ENCODE measurements around the gene IGFBP3. TPM values are rescaled to one million over a fixed set of nuclear protein-coding genes. Genes with fewer than 3 reads are reported as not detected.

Gene IGFBP3
- total RNA-seq, 2 donors from 2014 or later = 30.9 to 38.0 TPM

- intact Hi-C loops (cut with DNase I, micrococcal nuclease) = no loop called here
- DNase-seq = no peak
- ATAC-seq = no peak
Observed at GRCh38 chr7:45882465-45882810, 38.6 kb downstream of the IGFBP3 start.

GRCh38 chr7:45881759-45882464 is 39.2 kb downstream of the IGFBP3 start:
- intact Hi-C loops (cut with DNase I, micrococcal nuclease) = no loop called here
- no peak for DNase-seq
- no peak for ATAC-seq

GRCh38 chr7:45881280-45881758 is 39.8 kb downstream of the IGFBP3 start:
- intact Hi-C loops (cut with DNase I, micrococcal nuclease) = no loop called here
- no peak for DNase-seq
- ATAC-seq = no peak

- intact Hi-C loops (cut with DNase I, micrococcal nuclease) = no loop called here
Observed at GRCh38 chr7:45880433-45880860, 40.6 kb downstream of the IGFBP3 start.

GRCh38 chr7:45878457-45879144 is 42.5 kb downstream of the IGFBP3 start:
- intact Hi-C loops (cut with DNase I, micrococcal nuclease) = no loop called here
- ATAC-seq (no peak), DNase-seq (no peak)

More at GRCh38 chr7:45880433-45880860, 40.6 kb downstream of the IGFBP3 start:
- DNase-seq (no peak), ATAC-seq (no peak)

- intact Hi-C loops (cut with DNase I, micrococcal nuclease) = no loop called here
- no peak for DNase-seq
- ATAC-seq = no peak
Observed at GRCh38 chr7:45876519-45876918, 44.6 kb downstream of the IGFBP3 start.

GRCh38 chr7:45874408-45875131 is 46.5 kb downstream of the IGFBP3 start:
- DNase-seq (no peak), ATAC-seq (no peak)
- intact Hi-C loops (cut with DNase I, micrococcal nuclease) = no loop called here

GRCh38 chr7:45873355-45873754 is 47.7 kb downstream of the IGFBP3 start:
- ATAC-seq = no peak
- intact Hi-C loops (cut with DNase I, micrococcal nuclease) = no loop called here
- DNase-seq = no peak

GRCh38 chr7:45873035-45873354 is 48.1 kb downstream of the IGFBP3 start, which contains the start of gene CCDC201:
Gene CCDC201 (minus strand): TSS chr7:45873082. CDS start chr7:45873007, 75 bp downstream.
- ATAC-seq = no peak
- intact Hi-C loops (cut with DNase I, micrococcal nuclease) = no loop called here
- no peak for DNase-seq

GRCh38 chr7:45872116-45873034 is 48.7 kb downstream of the IGFBP3 start:
- intact Hi-C loops (cut with DNase I, micrococcal nuclease) = no loop called here
- no peak for ATAC-seq

GRCh38 chr7:45869426-45869825 is 51.6 kb downstream of the IGFBP3 start:
- no peak for ATAC-seq
- no peak for DNase-seq
- intact Hi-C loops (cut with DNase I, micrococcal nuclease) = no loop called here

More at GRCh38 chr7:45872116-45873034, 48.7 kb downstream of the IGFBP3 start:
- DNase-seq = no peak

- no peak for ATAC-seq
- intact Hi-C loops (cut with DNase I, micrococcal nuclease) = no loop called here
- no peak for DNase-seq
Observed at GRCh38 chr7:45867471-45867870, 53.6 kb downstream of the IGFBP3 start.

- no peak for DNase-seq
- ATAC-seq = no peak
- intact Hi-C loops (cut with DNase I, micrococcal nuclease) = no loop called here
Observed at GRCh38 chr7:45865594-45866410, 55.3 kb downstream of the IGFBP3 start.

GRCh38 chr7:45863715-45864114 is 57.4 kb downstream of the IGFBP3 start:
- ATAC-seq = no peak
- no peak for DNase-seq
- intact Hi-C loops (cut with DNase I, micrococcal nuclease) = no loop called here
